Measurements from ENCODE around the gene KRTAP1-3.
"Not testable (repeated sequence)": the region's sequence is repeated elsewhere in the genome, so short reads cannot be mapped to it uniquely, and the experiment has no call there.

Gene KRTAP1-3

DNA sequence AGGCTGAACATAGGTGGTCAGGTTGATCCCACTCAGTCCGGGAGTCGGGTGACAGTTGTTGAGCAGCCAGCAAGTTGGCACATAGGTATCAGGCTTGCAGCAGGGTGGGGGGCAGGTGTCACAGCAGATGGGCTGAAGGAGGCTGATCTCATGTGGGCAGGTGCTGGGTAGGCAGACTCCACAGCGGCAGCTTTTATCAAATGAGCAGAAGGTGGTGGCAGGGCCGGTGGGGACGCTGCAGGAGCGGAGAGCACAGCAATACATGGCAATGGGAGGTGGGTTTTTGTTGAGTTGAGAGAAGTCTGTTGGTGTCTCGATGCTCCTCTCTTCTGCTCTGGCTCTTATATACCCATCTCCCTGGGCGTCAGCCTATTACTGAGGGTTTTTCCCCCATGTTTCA, 25.9 kb downstream of the KRTAP1-3 start, which contains the start of gene KRTAP3-1:
KRTAP3-1 (minus strand) TSS at position 318 of the 400 bp plus-strand sequence; CDS start at position 264, 54 bp downstream.
- no peak for DNase-seq

DNA sequence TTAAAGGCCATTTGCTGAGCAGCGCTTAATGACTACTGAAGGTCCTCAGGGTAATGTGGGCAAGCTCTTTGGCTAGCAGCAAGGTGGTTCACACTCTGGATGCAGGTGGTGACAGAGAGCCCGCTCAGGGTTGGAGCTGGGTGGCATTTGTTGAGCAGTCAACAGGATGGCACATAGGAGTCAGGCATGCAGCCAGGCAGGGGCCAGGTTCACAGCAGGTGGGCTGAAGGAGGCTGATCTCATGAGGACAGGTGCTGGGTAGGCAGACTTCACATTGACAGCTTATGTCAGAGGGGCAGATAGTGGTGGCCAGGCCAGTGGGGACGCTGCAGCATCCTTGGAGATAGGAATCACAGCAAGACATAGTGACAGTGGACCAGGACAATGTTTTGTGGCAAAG, 30.3 kb downstream of the KRTAP1-3 start:
- DNase-seq: no peak

DNA sequence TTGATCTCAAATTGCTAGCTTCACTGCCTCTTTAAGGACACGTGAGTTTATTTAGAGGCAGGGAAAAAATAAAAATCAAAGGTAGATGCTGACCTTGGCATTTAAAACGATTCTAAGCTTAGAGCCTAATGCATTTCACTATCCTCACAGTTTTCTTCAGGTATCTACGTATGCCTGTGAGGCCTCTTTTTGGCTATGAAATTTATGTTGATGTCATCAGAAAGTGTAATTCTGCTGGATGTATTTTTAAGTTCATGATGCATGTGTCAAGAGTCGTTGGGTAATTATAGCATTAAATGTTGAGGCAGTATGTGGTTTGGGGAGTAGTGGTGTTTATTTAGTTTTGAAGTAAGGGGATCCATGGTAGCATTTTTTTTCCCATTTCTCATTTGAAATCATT, 30.7 kb downstream of the KRTAP1-3 start:
- no peak for DNase-seq

DNA sequence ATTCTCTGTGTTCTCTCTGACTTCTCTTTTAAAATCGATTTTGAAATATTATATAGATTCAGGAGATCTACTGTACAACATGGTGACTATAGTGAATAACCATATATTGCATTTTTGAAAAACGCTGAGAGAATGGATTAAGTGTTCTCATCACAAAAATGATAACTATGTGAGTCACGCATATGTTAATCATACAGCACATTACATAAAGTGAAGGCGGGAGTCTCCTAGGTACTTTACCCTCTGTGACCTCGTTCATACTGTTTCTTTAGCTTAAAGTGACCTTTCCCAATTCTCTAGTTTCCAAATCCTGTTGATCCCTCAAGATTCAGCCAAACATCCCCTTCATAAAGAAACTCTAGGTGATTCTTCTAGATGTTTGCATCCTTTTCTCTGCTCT, 31.9 kb downstream of the KRTAP1-3 start:
- DNase-seq: no peak

DNA sequence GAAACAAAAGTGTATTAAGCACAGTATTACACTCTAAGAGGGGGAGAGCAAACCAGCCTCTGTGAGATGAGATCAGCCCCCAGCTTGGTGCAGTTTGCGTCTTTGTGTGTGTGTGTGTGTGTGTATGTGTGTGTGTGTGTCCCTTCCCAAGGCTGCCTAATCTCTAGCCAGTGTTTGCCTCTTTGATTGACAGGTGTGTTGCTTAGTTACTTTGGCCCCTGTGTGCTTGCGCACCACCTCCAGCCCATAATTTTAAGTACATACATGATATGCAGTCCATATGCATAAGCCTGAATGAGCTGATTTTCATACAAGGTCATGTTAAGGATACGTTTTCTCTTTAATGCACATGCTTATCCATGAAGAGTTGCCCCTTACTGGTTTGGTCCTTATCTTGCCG, 32.9 kb downstream of the KRTAP1-3 start:
- no peak for DNase-seq

DNA sequence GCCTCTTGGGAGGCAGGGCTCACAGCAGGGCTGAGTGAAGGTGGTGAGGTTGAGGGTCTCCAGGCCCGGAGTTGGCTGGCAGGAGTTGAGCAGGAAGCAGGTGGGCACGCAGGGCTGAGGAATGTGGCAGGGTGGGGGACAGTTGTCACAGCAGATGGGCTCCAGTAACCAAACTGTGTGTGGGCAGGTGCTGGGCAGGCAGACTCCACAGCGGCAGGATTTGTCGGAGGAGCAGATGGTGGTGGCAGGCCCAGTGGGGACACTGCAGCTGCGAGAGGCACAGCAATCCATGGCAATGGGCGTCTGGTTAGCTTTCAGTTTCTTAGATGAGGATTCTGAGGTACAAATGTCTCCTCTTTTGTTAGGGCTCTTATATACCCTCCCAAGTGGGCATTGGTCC, 35.1 kb downstream of the KRTAP1-3 start, which contains the start of gene KRTAP3-2:
KRTAP3-2 (minus strand) TSS at position 344 of the 400 bp plus-strand sequence; CDS start at position 291, 53 bp downstream.
- not testable (repeated sequence) for DNase-seq

DNA sequence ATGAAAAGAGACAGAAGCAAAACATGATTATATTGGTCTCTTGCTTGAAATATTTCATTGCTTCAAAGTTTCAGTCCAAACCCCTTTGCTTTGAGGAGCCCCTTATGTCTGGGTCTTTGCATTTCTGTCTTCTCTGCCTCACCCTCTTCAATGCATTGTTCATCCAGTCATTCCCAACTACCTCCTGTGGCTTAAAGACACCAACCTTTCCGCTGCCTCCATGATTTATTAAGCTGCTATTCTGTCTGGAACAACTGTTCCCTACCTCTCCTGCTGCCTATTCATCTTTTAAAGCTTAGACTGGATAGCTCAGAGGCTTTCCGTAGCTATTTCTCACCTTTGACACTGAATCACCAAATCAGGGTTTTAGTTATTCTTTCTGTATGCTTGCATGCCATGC, 37.3 kb downstream of the KRTAP1-3 start:
- DNase-seq: no peak

DNA sequence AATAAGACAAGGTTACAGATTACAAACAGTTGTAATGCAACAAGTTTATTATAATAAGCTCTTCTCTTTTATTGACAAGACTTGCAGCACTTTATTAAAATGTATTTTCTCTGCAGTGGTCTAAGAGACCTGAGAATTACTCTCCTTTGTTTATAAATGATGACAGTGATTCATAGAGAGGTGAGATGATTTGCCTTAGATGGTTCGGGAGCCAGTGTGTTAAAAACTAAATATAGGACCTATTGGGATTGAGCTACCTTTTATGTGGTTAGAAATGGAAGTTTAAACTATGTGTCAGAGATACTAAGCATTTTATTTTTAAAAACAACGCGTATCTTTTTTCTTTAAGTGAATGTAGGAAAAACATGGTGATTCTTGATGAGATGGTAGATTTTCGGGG, 37.8 kb downstream of the KRTAP1-3 start:
- no peak for DNase-seq

DNA sequence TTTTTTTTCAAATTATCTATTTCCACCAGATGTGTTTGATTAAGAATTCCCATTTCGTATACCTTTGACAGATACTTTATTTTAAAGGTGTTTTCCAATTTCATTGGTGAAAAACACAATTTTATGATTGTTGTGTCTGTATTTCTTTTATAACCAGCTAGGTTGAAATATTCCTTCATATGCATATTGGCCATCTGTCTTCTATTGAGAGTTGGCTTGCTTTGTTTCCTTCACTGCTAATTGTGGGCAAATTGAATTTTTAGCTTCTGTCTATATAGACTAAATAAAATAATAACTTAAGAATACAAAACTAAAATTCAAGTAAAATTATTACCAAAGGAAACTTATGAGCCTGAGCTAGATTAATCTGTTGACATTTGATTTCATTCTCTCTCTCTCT, 39.6 kb downstream of the KRTAP1-3 start:
- DNase-seq: no peak

DNA sequence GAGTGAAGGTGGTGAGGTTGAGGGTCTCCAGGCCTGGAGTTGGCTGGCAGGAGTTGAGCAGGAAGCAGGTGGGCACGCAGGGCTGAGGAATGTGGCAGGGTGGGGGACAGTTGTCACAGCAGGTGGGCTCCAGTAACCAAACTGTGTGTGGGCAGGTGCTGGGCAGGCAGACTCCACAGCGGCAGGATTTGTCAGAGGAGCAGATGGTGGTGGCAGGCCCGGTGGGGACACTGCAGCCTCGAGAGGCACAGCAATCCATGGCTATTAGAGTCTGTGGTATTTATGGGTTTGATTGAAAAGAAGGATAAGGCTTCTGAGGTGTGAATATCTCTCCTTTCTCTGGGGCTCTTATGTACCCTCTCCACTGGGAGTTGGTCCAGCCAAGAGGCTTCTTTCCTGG, 40.8 kb downstream of the KRTAP1-3 start, which contains the start of gene KRTAP3-3:
KRTAP3-3 (minus strand) TSS at position 326 of the 400 bp plus-strand sequence; CDS start at position 259, 67 bp downstream.
- DNase-seq: no peak

DNA sequence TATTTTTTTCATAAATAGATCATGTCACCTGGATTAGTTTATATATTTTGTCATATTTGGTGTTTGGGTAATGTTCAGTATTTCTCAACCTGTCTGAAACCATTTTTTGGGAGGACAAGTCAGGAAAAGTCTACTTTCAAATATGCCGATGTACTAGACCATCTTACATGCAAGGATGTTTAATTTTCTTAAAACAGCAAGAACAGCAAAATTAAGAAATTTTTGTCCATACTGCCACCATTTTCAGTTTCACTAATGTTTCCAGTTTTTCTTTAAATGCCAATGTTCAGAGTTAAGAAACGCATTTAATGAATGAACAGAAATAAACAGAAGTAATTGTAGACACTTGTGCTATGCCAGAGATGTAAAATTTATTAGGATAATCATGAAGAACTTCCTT, 41.6 kb downstream of the KRTAP1-3 start:
- DNase-seq: no peak

DNA sequence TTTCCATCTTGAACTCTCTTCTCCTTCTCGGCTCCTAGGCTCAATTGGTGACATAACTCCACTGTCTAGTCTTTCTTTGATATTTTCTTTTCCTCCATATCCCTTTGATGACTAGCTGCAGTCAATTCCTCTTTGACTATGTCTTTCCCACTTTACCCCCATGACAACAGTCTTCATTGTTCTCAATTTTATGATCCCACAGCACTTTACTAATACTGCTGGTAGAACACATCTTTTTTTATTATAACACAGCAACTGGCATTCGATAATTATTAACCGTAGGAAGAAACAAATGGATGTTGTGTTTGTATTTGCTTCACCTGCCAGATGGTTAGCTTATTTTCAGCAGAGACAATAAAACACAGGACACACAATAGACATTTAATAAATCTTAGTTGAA, 42.0 kb downstream of the KRTAP1-3 start:
- DNase-seq: no peak

DNA sequence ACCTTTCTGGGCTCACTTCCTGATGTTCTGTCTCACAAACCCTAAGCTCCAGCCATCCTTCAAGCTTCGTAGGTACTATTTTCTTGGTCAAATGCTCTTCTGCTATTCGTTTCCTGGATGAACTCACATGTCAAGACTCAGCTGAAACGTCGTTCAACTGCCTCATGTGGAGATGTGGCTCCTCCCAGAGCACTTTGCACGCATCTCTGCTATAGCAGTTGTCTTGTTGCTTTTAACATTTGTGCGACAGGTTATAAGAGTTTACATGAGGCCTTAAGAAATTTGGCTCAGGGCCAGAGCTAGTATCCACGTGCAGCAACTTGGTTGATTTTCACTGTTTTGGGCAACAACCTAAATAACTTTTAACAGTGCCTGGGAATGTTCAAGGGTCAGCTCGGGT, 47.8 kb downstream of the KRTAP1-3 start:
- DNase-seq: no peak

DNA sequence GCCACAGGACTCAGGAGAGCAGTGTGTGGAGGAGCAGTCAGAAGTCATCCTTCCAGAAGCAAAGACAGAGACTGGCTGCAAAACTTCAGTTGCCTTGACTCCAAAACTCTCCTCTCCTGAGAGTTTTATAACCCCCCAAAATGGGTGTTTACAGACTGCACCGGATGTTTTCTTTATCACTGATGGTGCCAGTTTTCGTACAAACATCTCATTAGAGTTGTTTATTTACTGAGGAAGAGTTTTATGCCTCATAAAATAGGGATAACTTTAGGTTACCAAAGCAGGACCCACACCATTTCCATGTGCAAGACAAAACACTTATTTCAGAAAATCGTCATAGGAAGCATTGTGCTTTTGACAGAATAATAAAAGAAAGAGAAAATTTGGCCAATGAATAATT, 50.4 kb downstream of the KRTAP1-3 start, which contains the start of gene KRT40:
KRT40 (minus strand) TSS at position 101 of the 400 bp plus-strand sequence; CDS start at position 48, 53 bp downstream.
- DNase-seq: no peak

Measured in activated effector memory CD4-positive, alpha-beta T cell treated with anti-CD3 and anti-CD28 coated beads, Interleukin-2, amount 50 U/mL, for 16 hours (primary cell).